ENCODE data around the gene SND1.

The SND1 gene

GRCh38 chr7:127799535-127800305 lies 147.7 kb downstream of the SND1 start:
- no peak for DNase-seq (ENCODE audit: low read depth in 2 of 2)

GRCh38 chr7:127802845-127803244 lies 150.9 kb downstream of the SND1 start:
- DNase-seq (ENCODE audit: low read depth in 2 of 2) = no peak

GRCh38 chr7:127803626-127804025 lies 151.6 kb downstream of the SND1 start:
- no peak for DNase-seq (ENCODE audit: low read depth in 2 of 2)

- no peak for DNase-seq (ENCODE audit: low read depth in 2 of 2)
Measured at GRCh38 chr7:127807340-127807739, 155.3 kb downstream of the SND1 start.

GRCh38 chr7:127807829-127808228 lies 155.8 kb downstream of the SND1 start:
- DNase-seq (ENCODE audit: low read depth in 2 of 2) = no peak

GRCh38 chr7:127809261-127809702 lies 157.3 kb downstream of the SND1 start:
- DNase-seq (ENCODE audit: low read depth in 2 of 2) = peak in 1 of 2 donors; percentile 4

- no peak for DNase-seq (ENCODE audit: low read depth in 2 of 2)
Measured at GRCh38 chr7:127810113-127810512, 158.1 kb downstream of the SND1 start.

- DNase-seq (ENCODE audit: low read depth in 2 of 2) = no peak
Measured at GRCh38 chr7:127810696-127811660, 159.0 kb downstream of the SND1 start.

GRCh38 chr7:127812540-127812939 lies 160.5 kb downstream of the SND1 start:
- no peak for DNase-seq (ENCODE audit: low read depth in 2 of 2)

GRCh38 chr7:127813991-127814541 lies 162.1 kb downstream of the SND1 start:
- DNase-seq (ENCODE audit: low read depth in 2 of 2) = no peak

- no peak for DNase-seq (ENCODE audit: low read depth in 2 of 2)
Measured at GRCh38 chr7:127815631-127816145, 163.7 kb downstream of the SND1 start.

- DNase-seq (ENCODE audit: low read depth in 2 of 2) = no peak
Measured at GRCh38 chr7:127816354-127817190, 164.6 kb downstream of the SND1 start.

- no peak for DNase-seq (ENCODE audit: low read depth in 2 of 2)
Measured at GRCh38 chr7:127817466-127817865, 165.5 kb downstream of the SND1 start.

- DNase-seq (ENCODE audit: low read depth in 2 of 2) = no peak
Measured at GRCh38 chr7:127818306-127818705, 166.3 kb downstream of the SND1 start.

GRCh38 chr7:127819975-127820731 lies 168.2 kb downstream of the SND1 start:
- DNase-seq (ENCODE audit: low read depth in 2 of 2) = no peak

- no peak for DNase-seq (ENCODE audit: low read depth in 2 of 2)
Measured at GRCh38 chr7:127820732-127821085, 168.7 kb downstream of the SND1 start.

- DNase-seq (ENCODE audit: low read depth in 2 of 2) = no peak
Measured at GRCh38 chr7:127821146-127821545, 169.2 kb downstream of the SND1 start.

- no peak for DNase-seq (ENCODE audit: low read depth in 2 of 2)
Measured at GRCh38 chr7:127822822-127823508, 171.0 kb downstream of the SND1 start.

- no peak for DNase-seq (ENCODE audit: low read depth in 2 of 2)
Measured at GRCh38 chr7:127824682-127825081, 172.7 kb downstream of the SND1 start.

All from stimulated activated CD4-positive, alpha-beta T cell treated with anti-CD3 and anti-CD28 coated beads, Interleukin-4, amount 100 ng/mL, for 48 hours (primary cell).